ENCODE results near the gene EEF1G. TPM values are rescaled to one million over a fixed set of nuclear protein-coding genes. Genes with fewer than 3 reads are reported as not detected.

The EEF1G gene
- total and polyA plus RNA-seq, 9 of the 15 experiments (the other 6 are each of a cell fraction or from before 2014, with no cell fraction given) = 985 to 2,349 (median 2,035) TPM

DNA sequence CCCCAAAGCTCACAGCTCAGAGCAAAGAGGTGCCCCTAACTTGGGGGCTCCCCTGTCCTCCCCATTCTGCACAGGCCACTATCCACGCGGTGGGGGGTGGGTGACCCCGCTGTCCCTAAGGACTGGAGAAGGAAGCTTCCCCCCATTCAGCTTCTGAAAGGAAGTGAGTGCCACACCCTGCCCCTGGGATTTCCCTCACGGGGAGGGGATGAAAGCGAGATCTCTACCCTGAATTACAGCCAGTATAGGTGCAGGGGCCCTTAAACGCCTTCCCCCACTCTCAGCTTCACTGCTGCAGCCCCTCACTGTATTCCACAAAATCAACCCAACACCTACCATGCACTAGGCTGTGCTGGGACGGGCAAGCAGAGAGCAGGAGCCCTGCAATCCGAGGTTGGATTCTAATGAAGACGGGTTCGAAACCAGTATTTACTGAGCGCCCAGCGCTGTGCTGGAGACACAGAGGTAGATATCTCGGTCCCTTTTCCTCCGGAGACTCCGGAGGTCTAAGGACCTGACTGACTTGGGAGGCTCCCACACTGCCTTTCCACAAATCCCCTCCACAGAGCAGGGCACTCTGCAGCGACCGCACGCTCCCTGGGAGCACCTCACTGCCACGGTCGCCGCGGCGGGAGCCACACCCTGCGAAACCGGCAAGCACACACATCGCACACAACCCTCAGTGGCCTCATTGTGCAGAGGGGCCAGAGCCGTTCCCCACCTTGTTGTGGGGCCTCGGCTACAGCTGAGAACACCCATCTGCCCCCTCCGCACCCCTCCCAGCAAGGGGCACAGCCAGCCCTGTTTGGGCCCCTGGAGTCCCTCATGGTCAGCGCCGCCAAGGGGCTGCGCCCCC, 28.9 kb downstream of the EEF1G start:
- Histone ChIP-seq H2AFZ (ENCODE audit: low read depth, low read length) (peak overlapping the region; percentile 84), H3K27ac (ENCODE audit: extremely low read depth, low read depth, low read length) (peak overlapping the region; percentile 66), H3K4me2 (ENCODE audit: insufficient read depth, low read length) (peak overlapping the region; percentile 86), H3K36me3 (ENCODE audit: control insufficient read depth, insufficient read depth, low read length) (no peaks in the 10 kb centered on the region), H3K9me3 (replicated peaks; ENCODE audit: control insufficient read depth, insufficient read depth, low read depth, low read length) (no peaks in the 10 kb centered on the region), H3K9ac (ENCODE audit: insufficient read depth in 1 of 2, low read depth in 2 of 2, low read length in 2 of 2) (peak overlapping the region; percentile 66 to 95), H3K4me1 (replicated peaks in 1 of 2; ENCODE audit: control insufficient read depth in 2 of 2, insufficient read depth in 2 of 2, low read length in 2 of 2) (peaks cover 70 to 87% of the 10 kb centered on the region in 2 experiments), H3K4me3 (peak overlapping the region; percentile 67), H4K20me1 (replicated peaks; ENCODE audit: control insufficient read depth, insufficient read depth, low read length) (no peaks in the 10 kb centered on the region; the same call in 1 of the 2 replicates), H3K27me3 (ENCODE audit: control insufficient read depth in 2 of 2, insufficient read depth in 2 of 2, low read length in 2 of 2) (no peaks in the 10 kb centered on the region), H3K79me2 (ENCODE audit: control insufficient read depth, insufficient read depth, low read length) (peaks cover 65% of the 10 kb centered on the region), H3K9me1 (ENCODE audit: control insufficient read depth, insufficient read depth, low read length) (peaks cover 6% of the 10 kb centered on the region)
- intact Hi-C loops (cut with micrococcal nuclease) = loop anchor here (1.0 kb wide), 1 partner anchor 149 kb away; no protein-coding TSS in a partner anchor
- ATAC-seq = peak; percentile 38
- peak; percentile 23 for FAIRE-seq
- ChIA-PET CTCF (ENCODE audit: low intra/inter-chr PET ratio) (interaction anchor here (0.7 to 2.4 kb wide), 4 partner anchors 15 to 151 kb away, joined by 3 to 8 read pairs (median 4); no protein-coding TSS in a partner anchor), POLR2A (interaction anchor here (0.5 to 3.0 kb wide), 9 partner anchors 8 to 183 kb away, joined by 3 to 17 read pairs (median 4); partner anchors contain the start of gene TTC9C)
- in situ Hi-C loops (cut with MboI) = no loop called here
- no TSS peak for BruUV-seq (replicated peaks)
- peak; percentile 39 to 55 (median 47) for DNase-seq (ENCODE audit: extremely low read depth in 1 of 4, low spot score in 3 of 4)
- WGBS (ENCODE audit: insufficient coverage, low coverage, missing lambda C conversion rate) = 3% methylated on average over 30 of the region's 32 CpGs
- TF ChIP-seq TCF7 (IDR thresholded peaks at IDR 0.05; ENCODE audit: borderline replicate concordance) (no peak), SAP30 (IDR thresholded peaks at IDR 0.05; ENCODE audit: borderline replicate concordance, insufficient read depth, low read depth, low read length, poor library complexity, severe bottlenecking) (peak; percentile 71), KDM2B (CRISPR knock-in tag; IDR thresholded peaks at IDR 0.05) (peak; percentile 70; the same call in 1 of the 2 replicates), HDAC8 (tag; IDR thresholded peaks at IDR 0.05) (no peak), CBX5 (IDR thresholded peaks at IDR 0.05; ENCODE audit: borderline replicate concordance, low read depth) (no peak), ZKSCAN8 (CRISPR knock-in tag; IDR thresholded peaks at IDR 0.05) (no peak), KDM5B (IDR thresholded peaks at IDR 0.05; ENCODE audit: insufficient replicate concordance, low read depth, low read length) (peak; percentile 24), ZNF146 (CRISPR knock-in tag; IDR thresholded peaks at IDR 0.05; ENCODE audit: unreplicated experiment) (no peak), HOXB6 (CRISPR knock-in tag; IDR thresholded peaks at IDR 0.05; ENCODE audit: borderline replicate concordance) (no peak), SRSF3 (IDR thresholded peaks at IDR 0.05; ENCODE audit: insufficient read depth, low read length) (0 out of 2 replicates have a peak, but pooled peaks have one; percentile 23), RB1 (IDR thresholded peaks at IDR 0.05; ENCODE audit: low read depth) (0 out of 2 replicates have a peak, but pooled peaks have one; percentile 10), SPI1 (IDR thresholded peaks at IDR 0.05; ENCODE audit: borderline replicate concordance, low read depth, low read length) (peak; percentile 68; the same call in 1 of the 2 replicates), ZNF766 (CRISPR knock-in tag; conservative IDR thresholded peaks at IDR 0.05) (0 out of 2 replicates have a peak, but pooled peaks have one; percentile 19), TOE1 (IDR thresholded peaks at IDR 0.05; ENCODE audit: borderline replicate concordance) (no peak), TOE1 (CRISPR knock-in tag; IDR thresholded peaks at IDR 0.05; ENCODE audit: borderline replicate concordance, low read depth) (no peak), ZFP30 (CRISPR knock-in tag; IDR thresholded peaks at IDR 0.05; ENCODE audit: borderline replicate concordance) (no peak), CHD1 (IDR thresholded peaks at IDR 0.05; ENCODE audit: low read length) (peak; percentile 76), ZBTB17 (CRISPR knock-in tag; IDR thresholded peaks at IDR 0.05) (no peak), SMARCC2 (IDR thresholded peaks at IDR 0.05; ENCODE audit: low read depth) (no peak), ZNF584 (CRISPR knock-in tag; IDR thresholded peaks at IDR 0.05; ENCODE audit: low read depth) (0 out of 2 replicates have a peak, but pooled peaks have one; percentile 49)
- TF ChIP-seq, protein P1, sequence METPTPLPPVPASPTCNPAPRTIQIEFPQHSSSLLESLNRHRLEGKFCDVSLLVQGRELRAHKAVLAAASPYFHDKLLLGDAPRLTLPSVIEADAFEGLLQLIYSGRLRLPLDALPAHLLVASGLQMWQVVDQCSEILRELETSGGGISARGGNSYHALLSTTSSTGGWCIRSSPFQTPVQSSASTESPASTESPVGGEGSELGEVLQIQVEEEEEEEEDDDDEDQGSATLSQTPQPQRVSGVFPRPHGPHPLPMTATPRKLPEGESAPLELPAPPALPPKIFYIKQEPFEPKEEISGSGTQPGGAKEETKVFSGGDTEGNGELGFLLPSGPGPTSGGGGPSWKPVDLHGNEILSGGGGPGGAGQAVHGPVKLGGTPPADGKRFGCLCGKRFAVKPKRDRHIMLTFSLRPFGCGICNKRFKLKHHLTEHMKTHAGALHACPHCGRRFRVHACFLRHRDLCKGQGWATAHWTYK (CRISPR knock-in tag; IDR thresholded peaks at IDR 0.05) = no peak

Data from K562 (cell line).